ENCODE data around the gene ST7.

The ST7 gene

DNA sequence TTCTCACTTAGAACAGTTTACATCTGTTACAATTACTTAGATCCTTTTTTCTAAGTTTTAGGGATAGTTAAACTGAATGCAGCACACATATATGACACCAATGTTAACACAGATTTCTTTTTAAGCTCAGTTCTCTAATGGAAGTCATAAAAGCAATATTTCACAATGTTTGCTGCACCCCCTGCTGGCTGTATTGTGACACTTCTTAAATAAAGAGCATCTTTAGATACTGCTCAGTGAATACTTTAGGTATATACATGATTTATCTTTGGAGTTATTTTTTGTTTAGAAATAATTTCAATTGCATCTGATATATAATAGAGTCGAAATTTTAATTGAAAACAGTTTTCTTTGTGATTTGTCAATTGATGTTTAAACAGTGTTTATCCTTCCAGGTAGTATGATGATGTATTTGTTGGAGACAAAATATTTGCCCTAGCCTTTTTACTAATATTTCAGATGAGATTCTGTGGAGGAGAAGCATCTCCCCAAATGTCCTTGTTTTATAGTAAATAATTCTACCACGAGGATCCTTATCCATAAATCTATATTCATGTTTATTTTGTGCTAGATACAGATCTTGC, 174.4 kb downstream of the ST7 start:
- H3K9ac ChIP-seq (ENCODE audit: low read length) = no peak overlapping the region
- H3K4me3 ChIP-seq (ENCODE audit: low read length) = no peak overlapping the region
- peaks cover 10% of the 10 kb centered on the region for H3K4me1 ChIP-seq (ENCODE audit: control insufficient read depth, insufficient read depth, low read length)
- H3K27me3 ChIP-seq (ENCODE audit: control insufficient read depth, insufficient read depth, low read length) = no peaks in the 10 kb centered on the region
- H3K27ac ChIP-seq (ENCODE audit: low read depth, low read length) = no peak overlapping the region
- no peaks in the 10 kb centered on the region for H3K36me3 ChIP-seq (ENCODE audit: control insufficient read depth, insufficient read depth, low read length)

DNA sequence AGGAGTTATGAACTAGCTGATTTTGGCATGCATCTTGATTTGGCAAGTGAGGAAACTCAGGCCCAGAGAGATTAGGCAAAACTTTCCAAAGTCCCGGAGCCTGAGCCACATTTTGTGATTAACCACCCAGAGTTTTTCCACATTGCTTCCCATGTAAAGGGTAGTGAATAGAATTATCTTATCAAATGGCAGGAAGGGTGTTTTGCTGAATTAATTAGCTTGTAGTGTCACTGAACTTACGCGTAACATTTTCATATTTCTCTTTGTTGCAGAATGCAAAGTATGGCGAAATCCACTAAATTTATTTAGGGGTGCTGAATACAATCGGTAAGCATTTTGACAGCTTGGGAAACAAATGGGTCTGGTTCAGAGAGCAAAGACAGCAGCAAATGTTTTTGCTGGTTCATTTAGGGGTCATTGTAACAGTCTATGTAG, 176.2 kb downstream of the ST7 start:
- peaks cover 3% of the 10 kb centered on the region for H3K4me1 ChIP-seq (ENCODE audit: control insufficient read depth, insufficient read depth, low read length)
- H3K36me3 ChIP-seq (ENCODE audit: control insufficient read depth, insufficient read depth, low read length) = no peaks in the 10 kb centered on the region
- no peak overlapping the region for H3K4me3 ChIP-seq (ENCODE audit: low read length)
- no peak overlapping the region for H3K27ac ChIP-seq (ENCODE audit: low read depth, low read length)
- H3K9ac ChIP-seq (ENCODE audit: low read length) = no peak overlapping the region
- no peaks in the 10 kb centered on the region for H3K27me3 ChIP-seq (ENCODE audit: control insufficient read depth, insufficient read depth, low read length)

DNA sequence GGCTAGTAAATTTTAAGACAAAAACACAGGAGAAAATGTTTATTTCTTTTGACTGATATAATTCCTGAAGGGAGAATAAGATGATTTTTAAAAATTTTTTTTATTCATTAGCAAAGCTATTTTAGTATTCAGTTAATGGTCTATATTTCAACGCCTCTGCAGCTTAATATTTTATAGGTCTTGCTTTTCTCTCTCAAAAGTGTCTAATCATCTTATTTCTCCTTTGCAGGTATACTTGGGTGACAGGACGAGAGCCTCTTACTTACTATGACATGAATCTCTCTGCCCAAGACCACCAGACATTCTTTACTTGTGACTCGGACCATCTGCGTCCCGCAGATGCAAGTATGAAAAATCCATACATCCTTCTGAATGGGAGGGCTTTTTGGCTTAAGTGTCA, 177.0 kb downstream of the ST7 start:
- no peak overlapping the region for H3K27ac ChIP-seq (ENCODE audit: low read depth, low read length)
- no peak overlapping the region for H3K4me3 ChIP-seq (ENCODE audit: low read length)
- no peaks in the 10 kb centered on the region for H3K4me1 ChIP-seq (ENCODE audit: control insufficient read depth, insufficient read depth, low read length)
- no peaks in the 10 kb centered on the region for H3K27me3 ChIP-seq (ENCODE audit: control insufficient read depth, insufficient read depth, low read length)
- H3K9ac ChIP-seq (ENCODE audit: low read length) = no peak overlapping the region
- no peaks in the 10 kb centered on the region for H3K36me3 ChIP-seq (ENCODE audit: control insufficient read depth, insufficient read depth, low read length)

DNA sequence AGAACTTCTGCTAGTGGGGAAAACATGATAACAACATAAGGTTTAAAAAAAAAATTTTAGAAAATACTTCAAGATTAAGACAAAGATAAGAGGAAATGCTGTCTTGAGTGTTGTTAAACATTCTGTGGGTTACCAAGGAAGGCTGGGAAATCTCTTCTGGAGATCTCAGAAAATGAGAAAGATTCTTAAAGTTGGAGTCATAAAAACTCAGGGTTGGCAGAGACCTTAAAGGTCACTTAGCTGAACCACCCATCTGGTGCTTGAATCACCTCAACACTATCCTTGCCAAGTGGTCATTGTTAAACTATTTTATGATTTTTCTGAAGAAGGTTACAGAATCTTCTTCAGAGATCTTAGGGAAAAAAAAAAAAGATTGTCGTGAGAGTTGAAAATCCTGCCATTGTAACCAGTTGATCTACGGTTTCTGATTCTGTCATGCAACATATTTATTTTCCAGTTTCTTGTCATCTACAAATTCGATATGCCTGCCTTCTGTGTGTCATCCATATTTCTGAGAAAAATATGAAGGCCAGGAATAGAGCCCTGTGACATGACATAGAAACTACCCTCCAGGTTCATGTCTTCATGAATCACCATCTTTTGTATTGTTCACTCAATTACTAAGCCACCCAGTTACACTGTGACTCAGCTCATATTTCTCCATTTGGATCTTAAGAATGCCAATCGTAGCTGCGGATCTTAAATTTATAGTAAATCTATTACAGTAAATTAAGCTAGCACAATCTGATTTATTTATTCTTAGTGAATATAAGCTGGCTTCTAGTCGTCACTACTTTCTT, 179.2 kb downstream of the ST7 start:
- Histone ChIP-seq H3K4me1 (ENCODE audit: control insufficient read depth, insufficient read depth, low read length) (no peaks in the 10 kb centered on the region), H3K27ac (ENCODE audit: low read depth, low read length) (no peak overlapping the region), H3K4me3 (ENCODE audit: low read length) (no peak overlapping the region), H3K27me3 (ENCODE audit: control insufficient read depth, insufficient read depth, low read length) (no peaks in the 10 kb centered on the region), H3K9ac (ENCODE audit: low read length) (no peak overlapping the region), H3K36me3 (ENCODE audit: control insufficient read depth, insufficient read depth, low read length) (no peaks in the 10 kb centered on the region)

DNA sequence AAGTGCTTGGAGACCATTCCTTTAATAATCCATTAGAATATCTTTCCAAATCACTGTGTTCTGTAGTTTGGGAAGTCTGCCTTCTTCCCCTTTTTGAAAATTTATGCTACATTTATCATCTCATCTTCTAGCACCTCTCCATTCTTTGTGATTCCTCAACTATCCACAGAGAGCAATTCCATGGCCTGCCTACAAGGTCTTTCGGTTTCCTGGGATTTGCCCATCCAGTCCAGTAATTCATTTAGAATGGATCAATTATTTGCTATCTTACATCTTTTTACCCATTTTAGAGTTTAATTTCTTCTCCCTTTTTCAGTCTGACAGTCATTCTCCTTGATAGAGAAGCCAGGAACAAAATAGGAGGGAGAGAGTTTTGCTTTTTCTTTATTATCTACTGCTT, 179.8 kb downstream of the ST7 start:
- Histone ChIP-seq H3K27ac (ENCODE audit: low read depth, low read length) (no peak overlapping the region), H3K4me1 (ENCODE audit: control insufficient read depth, insufficient read depth, low read length) (no peaks in the 10 kb centered on the region), H3K36me3 (ENCODE audit: control insufficient read depth, insufficient read depth, low read length) (no peaks in the 10 kb centered on the region), H3K9ac (ENCODE audit: low read length) (no peak overlapping the region), H3K4me3 (ENCODE audit: low read length) (no peak overlapping the region), H3K27me3 (ENCODE audit: control insufficient read depth, insufficient read depth, low read length) (no peaks in the 10 kb centered on the region)

- Histone ChIP-seq H3K27ac (ENCODE audit: low read depth, low read length) (no peak overlapping the region), H3K4me1 (ENCODE audit: control insufficient read depth, insufficient read depth, low read length) (no peaks in the 10 kb centered on the region), H3K9ac (ENCODE audit: low read length) (no peak overlapping the region), H3K27me3 (ENCODE audit: control insufficient read depth, insufficient read depth, low read length) (no peaks in the 10 kb centered on the region), H3K36me3 (ENCODE audit: control insufficient read depth, insufficient read depth, low read length) (no peaks in the 10 kb centered on the region), H3K4me3 (ENCODE audit: low read length) (no peak overlapping the region)
Measured at GRCh38 chr7:117134411-117134810, 181.1 kb downstream of the ST7 start.

DNA sequence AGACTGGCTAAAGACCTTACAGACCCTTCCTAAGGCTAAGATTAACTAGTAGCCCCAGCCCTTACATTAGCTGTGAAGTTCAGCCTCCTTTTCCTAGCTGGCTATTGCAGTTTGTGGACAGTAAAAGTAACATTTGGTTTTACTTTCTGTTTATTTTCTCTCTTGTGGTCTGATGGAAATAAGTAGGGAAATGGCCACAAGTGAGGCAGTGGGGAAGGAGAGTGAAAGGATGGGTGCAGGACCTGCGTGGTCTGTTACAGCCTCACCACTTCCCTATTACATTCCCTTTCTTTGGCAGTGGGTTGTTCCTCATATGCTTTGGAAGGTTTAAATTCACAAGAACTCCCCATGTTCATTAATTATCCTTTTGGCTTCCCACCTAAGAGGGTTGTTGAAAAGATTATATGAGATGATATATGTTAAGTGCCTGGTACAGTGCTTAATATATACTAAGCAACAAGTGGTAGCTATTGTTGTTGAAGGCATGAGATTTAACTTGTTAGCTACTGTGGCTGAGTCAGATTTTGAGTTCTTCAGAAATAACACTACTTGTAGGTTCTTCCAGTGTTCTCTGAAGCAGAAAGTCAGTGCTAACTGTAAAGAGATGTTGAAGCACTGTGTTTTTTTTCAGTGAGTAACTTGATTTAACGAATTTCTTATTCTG, 181.7 kb downstream of the ST7 start:
- Histone ChIP-seq H3K27ac (ENCODE audit: low read depth, low read length) (no peak overlapping the region), H3K4me1 (ENCODE audit: control insufficient read depth, insufficient read depth, low read length) (no peaks in the 10 kb centered on the region), H3K36me3 (ENCODE audit: control insufficient read depth, insufficient read depth, low read length) (no peaks in the 10 kb centered on the region), H3K27me3 (ENCODE audit: control insufficient read depth, insufficient read depth, low read length) (no peaks in the 10 kb centered on the region), H3K9ac (ENCODE audit: low read length) (no peak overlapping the region), H3K4me3 (ENCODE audit: low read length) (no peak overlapping the region)

DNA sequence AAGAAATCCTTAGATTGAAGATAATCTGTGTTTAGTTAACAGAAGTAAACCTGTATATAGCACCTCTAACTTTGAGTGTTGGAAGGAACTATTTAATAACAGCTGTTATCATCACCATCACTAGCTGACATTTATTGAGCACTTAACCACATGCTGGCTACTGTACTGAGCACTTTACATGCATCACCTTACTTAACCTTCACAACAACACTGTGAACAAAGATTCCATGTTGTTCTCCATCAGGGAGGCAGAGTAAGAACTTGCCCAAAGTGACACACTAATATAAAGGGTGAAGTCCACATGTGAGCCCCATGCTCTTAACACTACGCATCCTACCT, 182.2 kb downstream of the ST7 start:
- no peak overlapping the region for H3K4me3 ChIP-seq (ENCODE audit: low read length)

DNA sequence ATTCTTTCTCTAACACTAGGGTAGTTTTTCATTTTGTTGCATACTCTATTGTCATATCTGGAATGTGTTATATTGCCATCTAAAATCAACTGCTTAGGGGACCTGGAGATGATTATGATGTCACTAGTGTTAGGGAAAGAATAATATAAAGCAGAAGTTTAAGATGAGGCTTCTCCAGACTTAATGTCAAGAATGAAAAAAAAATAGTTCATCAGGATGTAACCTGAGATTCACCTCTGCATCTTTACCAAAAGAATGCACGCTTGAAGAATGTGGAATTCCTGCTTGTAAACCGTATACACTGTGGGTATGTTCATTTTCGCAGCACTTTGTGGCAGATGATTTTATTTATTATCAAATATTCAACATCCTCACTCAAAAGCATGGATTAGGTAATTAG, 184.6 kb downstream of the ST7 start:
- Histone ChIP-seq H3K27me3 (ENCODE audit: control insufficient read depth, insufficient read depth, low read length) (no peaks in the 10 kb centered on the region), H3K36me3 (ENCODE audit: control insufficient read depth, insufficient read depth, low read length) (no peaks in the 10 kb centered on the region), H3K4me3 (ENCODE audit: low read length) (no peak overlapping the region), H3K4me1 (ENCODE audit: control insufficient read depth, insufficient read depth, low read length) (no peaks in the 10 kb centered on the region), H3K27ac (ENCODE audit: low read depth, low read length) (no peak overlapping the region), H3K9ac (ENCODE audit: low read length) (no peak overlapping the region)

More for the DNA sequence above, 182.2 kb downstream of the ST7 start:
- Histone ChIP-seq H3K27me3 (ENCODE audit: control insufficient read depth, insufficient read depth, low read length) (no peaks in the 10 kb centered on the region), H3K4me1 (ENCODE audit: control insufficient read depth, insufficient read depth, low read length) (no peaks in the 10 kb centered on the region), H3K36me3 (ENCODE audit: control insufficient read depth, insufficient read depth, low read length) (no peaks in the 10 kb centered on the region), H3K9ac (ENCODE audit: low read length) (no peak overlapping the region), H3K27ac (ENCODE audit: low read depth, low read length) (no peak overlapping the region)

- Histone ChIP-seq H3K27ac (ENCODE audit: low read depth, low read length) (no peak overlapping the region), H3K36me3 (ENCODE audit: control insufficient read depth, insufficient read depth, low read length) (no peaks in the 10 kb centered on the region), H3K27me3 (ENCODE audit: control insufficient read depth, insufficient read depth, low read length) (no peaks in the 10 kb centered on the region), H3K4me1 (ENCODE audit: control insufficient read depth, insufficient read depth, low read length) (no peaks in the 10 kb centered on the region), H3K9ac (ENCODE audit: low read length) (no peak overlapping the region), H3K4me3 (ENCODE audit: low read length) (no peak overlapping the region)
Measured at GRCh38 chr7:117138495-117138894, 185.2 kb downstream of the ST7 start.

DNA sequence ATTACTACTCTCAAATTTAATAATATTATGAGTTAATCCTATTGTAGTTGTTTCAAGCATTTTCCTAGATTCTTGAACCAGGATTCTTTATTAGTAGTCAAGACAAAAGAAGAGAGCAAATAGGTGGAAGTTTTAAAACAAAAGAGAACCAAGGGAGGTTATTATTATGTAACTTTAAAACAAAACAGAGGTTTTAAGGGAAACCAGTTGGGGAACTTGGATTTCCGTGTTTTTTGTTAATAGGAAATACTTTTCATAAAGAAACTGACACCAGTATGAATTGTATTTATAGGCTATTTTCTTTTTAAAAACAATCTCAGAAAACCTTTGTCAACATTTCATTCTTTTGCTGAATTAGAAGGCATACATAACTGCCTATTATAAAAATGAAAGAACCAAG, 185.7 kb downstream of the ST7 start:
- H3K4me3 ChIP-seq (ENCODE audit: low read length) = no peak overlapping the region
- no peaks in the 10 kb centered on the region for H3K27me3 ChIP-seq (ENCODE audit: control insufficient read depth, insufficient read depth, low read length)
- H3K36me3 ChIP-seq (ENCODE audit: control insufficient read depth, insufficient read depth, low read length) = no peaks in the 10 kb centered on the region
- no peak overlapping the region for H3K27ac ChIP-seq (ENCODE audit: low read depth, low read length)
- H3K9ac ChIP-seq (ENCODE audit: low read length) = no peak overlapping the region
- H3K4me1 ChIP-seq (ENCODE audit: control insufficient read depth, insufficient read depth, low read length) = no peaks in the 10 kb centered on the region

GRCh38 chr7:117139397-117139984, 186.2 kb downstream of the ST7 start:
- Histone ChIP-seq H3K27me3 (ENCODE audit: control insufficient read depth, insufficient read depth, low read length) (no peaks in the 10 kb centered on the region), H3K4me3 (ENCODE audit: low read length) (no peak overlapping the region), H3K9ac (ENCODE audit: low read length) (no peak overlapping the region), H3K27ac (ENCODE audit: low read depth, low read length) (no peak overlapping the region), H3K4me1 (ENCODE audit: control insufficient read depth, insufficient read depth, low read length) (no peaks in the 10 kb centered on the region), H3K36me3 (ENCODE audit: control insufficient read depth, insufficient read depth, low read length) (no peaks in the 10 kb centered on the region)

Measured in rectal smooth muscle tissue (tissue), 1 donor.